Effector memory CD4-positive, alpha-beta T cell (primary cell): ENCODE data around the gene TXNL1.
"Not testable (repeated sequence)": the region's sequence is repeated elsewhere in the genome, so short reads cannot be mapped to it uniquely, and the experiment has no call there.

Source experiments
- DNase-seq, 3 donors: peaks; one replicate each; pipeline ENCODE4 v3.0.0-alpha.2; 2020
- H3K27ac ChIP-seq: 2 replicates; pipeline ENCODE4 v1.7.0; 2013; ENCODE audit warnings: mild to moderate bottlenecking, low read length, moderate library complexity; ENCODE audit not compliant: insufficient read depth, poor library complexity, severe bottlenecking
- H3K27me3 ChIP-seq: replicated peaks from 2 replicates; pipeline ENCODE4 v1.7.0; 2013; ENCODE audit warnings: mild to moderate bottlenecking, low read length; ENCODE audit not compliant: insufficient read depth, control insufficient read depth, poor library complexity, severe bottlenecking
- H3K36me3 ChIP-seq: 2 replicates; pipeline ENCODE4 v1.7.0; 2013; ENCODE audit warnings: mild to moderate bottlenecking, low read length, moderate library complexity; ENCODE audit not compliant: control insufficient read depth, insufficient read depth
- H3K4me1 ChIP-seq: 2 replicates; pipeline ENCODE4 v1.7.0; 2013; ENCODE audit warnings: low read length, mild to moderate bottlenecking; ENCODE audit not compliant: control insufficient read depth, insufficient read depth, poor library complexity, severe bottlenecking
- H3K4me3 ChIP-seq: 2 replicates; pipeline ENCODE4 v1.7.0; 2013; ENCODE audit warnings: low read length, low read depth, mild to moderate bottlenecking; ENCODE audit not compliant: insufficient read depth, poor library complexity, severe bottlenecking
- H3K9me3 ChIP-seq: 2 replicates; pipeline ENCODE4 v1.7.0; 2013; ENCODE audit warnings: mild to moderate bottlenecking, low read length, moderate library complexity; ENCODE audit not compliant: control insufficient read depth

The TXNL1 gene

DNA sequence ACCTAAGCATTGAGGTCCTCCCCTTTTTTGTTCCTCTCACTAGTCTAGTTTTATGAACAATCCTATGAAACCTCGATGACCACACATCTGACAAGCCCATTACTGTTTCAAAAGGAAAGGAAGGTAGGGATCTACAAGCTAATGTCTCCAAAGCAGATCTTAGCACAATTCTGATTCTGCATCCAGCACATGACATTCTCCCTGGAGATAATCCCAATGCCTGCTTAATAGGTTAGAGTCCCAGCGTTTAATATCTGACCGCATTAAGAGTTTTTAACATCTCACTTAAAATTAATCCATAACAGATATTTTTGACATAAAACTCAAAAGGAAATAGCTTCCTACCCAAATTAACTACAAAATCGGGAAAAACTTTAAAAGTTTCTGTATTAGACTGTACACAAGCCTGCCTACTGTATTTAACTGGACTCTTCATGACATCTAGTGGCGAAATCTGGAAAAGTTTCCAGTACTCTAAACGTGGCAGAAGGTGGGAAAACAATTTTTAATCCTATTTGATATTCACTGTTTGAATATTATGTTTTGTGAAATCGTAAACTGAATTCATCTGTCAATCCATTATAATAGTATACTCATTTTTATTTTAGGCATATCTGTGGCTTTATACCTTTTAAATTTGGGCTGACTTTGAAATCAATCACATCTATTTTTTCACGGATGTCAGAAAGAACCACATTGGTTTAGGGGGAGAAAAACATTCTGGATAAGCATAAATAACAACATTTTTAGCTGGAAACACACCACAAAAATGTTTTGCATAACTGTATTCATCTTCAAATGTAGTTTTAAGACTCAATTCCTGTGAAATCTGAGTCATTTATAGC is 62.4 kb downstream of the TXNL1 start:
- no peak for DNase-seq

DNA sequence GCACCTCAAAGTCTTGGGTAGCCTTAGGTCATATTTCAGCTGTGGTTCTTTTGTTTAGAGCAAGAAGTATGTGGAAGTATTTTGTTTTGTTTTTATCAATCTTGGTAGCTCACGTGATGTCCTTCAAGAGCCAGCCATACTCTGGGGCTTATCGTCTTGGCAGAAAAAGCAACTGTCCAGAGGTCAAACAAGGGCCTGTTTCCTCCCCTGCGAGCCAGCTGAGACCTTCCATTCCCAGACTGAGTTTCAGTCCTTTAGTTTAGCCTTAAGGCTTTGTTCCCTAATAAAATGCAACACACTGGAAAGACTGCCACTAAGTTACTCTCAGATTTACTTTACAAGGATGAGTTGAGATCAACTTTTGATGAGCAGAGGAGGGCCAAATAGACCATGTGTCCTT is 63.5 kb downstream of the TXNL1 start:
- no peaks in the 10 kb centered on the region for H3K36me3 ChIP-seq
- DNase-seq: no peak
- H3K9me3 ChIP-seq: no peaks in the 10 kb centered on the region
- H3K27ac ChIP-seq: no peak overlapping the region
- H3K4me1 ChIP-seq: no peaks in the 10 kb centered on the region
- H3K4me3 ChIP-seq: no peak overlapping the region
- H3K27me3 ChIP-seq: no peaks in the 10 kb centered on the region

More for the DNA sequence above, 62.4 kb downstream of the TXNL1 start:
- Histone ChIP-seq H3K36me3 (no peaks in the 10 kb centered on the region), H3K4me1 (no peaks in the 10 kb centered on the region), H3K27me3 (no peaks in the 10 kb centered on the region), H3K9me3 (no peaks in the 10 kb centered on the region), H3K4me3 (no peak overlapping the region), H3K27ac (no peak overlapping the region)

DNA sequence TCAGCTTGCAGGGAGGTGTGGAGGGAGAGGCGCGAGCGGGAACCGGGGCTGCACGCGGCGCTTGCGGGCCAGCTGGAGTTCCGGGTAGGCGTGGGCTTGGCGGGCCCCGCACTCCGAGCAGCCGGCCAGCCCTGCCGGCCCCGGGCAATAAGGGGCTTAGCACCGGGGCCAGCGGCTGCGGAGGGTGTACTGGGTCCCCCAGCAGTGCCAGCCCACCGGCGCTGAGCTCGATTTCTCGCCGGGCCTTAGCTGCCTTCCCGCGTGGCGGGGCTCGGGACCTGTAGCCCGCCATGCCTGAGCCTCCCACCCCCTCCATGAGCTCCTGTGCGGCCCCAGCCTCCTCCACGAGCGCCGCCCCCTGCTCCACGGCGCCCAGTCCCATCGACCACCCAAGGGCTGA is 66.1 kb downstream of the TXNL1 start:
- H3K4me3 ChIP-seq, H3K4me1 ChIP-seq, H3K36me3 ChIP-seq, H3K27ac ChIP-seq, DNase-seq, H3K27me3 ChIP-seq, H3K9me3 ChIP-seq: not testable (repeated sequence)

DNA sequence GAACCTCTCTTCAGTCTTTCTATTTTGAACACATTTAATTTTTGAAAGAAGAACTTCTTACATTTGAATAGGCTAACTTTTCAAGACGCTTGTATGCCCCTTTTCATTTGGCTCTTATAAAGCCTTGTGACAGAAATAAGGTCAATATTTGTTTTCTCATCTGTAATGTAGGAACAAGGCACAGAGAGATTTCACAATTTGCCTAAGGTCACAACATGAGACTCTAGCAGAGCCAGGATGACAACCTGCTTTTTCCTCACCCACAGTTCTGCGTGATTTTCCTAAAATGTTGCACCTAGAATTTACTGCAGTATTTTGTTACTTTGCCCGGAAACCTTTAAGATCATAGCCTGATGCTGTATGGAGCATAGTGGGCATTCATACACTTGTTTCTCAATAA is 67.4 kb downstream of the TXNL1 start:
- H3K27me3 ChIP-seq: no peaks in the 10 kb centered on the region
- H3K9me3 ChIP-seq: no peaks in the 10 kb centered on the region
- no peak overlapping the region for H3K4me3 ChIP-seq
- H3K36me3 ChIP-seq: no peaks in the 10 kb centered on the region
- H3K27ac ChIP-seq: no peak overlapping the region
- H3K4me1 ChIP-seq: no peaks in the 10 kb centered on the region
- DNase-seq: no peak

DNA sequence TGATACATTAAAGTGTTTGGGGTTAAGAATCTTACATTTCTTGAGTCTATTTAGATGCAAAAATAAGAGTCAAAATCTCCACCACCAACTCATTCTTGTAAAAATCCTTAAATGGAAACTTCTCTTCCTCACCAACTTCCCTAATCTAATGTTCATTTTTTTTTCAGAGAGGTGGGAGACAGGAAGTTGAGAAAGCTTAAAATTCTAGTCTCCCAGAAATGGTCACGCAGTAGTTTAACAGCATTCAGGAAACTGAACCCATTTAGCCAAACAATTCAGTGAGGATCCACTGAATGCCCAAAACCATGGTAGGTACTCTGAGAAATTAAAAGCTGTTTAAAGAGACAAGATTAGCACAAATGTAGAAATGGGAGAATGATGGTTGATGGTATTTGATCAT is 69.0 kb downstream of the TXNL1 start:
- Histone ChIP-seq H3K4me1 (no peaks in the 10 kb centered on the region), H3K9me3 (no peaks in the 10 kb centered on the region), H3K36me3 (no peaks in the 10 kb centered on the region), H3K27ac (no peak overlapping the region), H3K4me3 (no peak overlapping the region), H3K27me3 (no peaks in the 10 kb centered on the region)
- DNase-seq: no peak

DNA sequence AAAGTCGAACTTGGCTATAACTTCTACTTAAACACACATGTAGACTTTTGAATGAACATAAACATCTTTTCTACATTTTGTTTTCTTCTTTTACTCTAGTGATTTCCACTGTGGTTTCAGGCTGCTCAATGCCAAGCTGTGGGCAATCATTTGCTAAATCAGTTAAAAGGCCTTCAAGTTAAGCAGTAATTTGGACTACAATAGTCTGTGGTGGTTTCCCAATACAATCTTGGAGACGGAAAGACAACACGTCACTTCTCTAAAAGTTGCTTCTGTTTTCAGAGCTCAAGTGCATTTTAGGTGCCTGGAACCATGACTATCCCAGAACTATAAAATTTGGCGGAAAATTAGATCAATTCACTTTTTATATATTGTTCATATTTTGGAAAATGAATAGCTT is 69.4 kb downstream of the TXNL1 start:
- no peak overlapping the region for H3K27ac ChIP-seq
- H3K4me3 ChIP-seq: no peak overlapping the region

DNA sequence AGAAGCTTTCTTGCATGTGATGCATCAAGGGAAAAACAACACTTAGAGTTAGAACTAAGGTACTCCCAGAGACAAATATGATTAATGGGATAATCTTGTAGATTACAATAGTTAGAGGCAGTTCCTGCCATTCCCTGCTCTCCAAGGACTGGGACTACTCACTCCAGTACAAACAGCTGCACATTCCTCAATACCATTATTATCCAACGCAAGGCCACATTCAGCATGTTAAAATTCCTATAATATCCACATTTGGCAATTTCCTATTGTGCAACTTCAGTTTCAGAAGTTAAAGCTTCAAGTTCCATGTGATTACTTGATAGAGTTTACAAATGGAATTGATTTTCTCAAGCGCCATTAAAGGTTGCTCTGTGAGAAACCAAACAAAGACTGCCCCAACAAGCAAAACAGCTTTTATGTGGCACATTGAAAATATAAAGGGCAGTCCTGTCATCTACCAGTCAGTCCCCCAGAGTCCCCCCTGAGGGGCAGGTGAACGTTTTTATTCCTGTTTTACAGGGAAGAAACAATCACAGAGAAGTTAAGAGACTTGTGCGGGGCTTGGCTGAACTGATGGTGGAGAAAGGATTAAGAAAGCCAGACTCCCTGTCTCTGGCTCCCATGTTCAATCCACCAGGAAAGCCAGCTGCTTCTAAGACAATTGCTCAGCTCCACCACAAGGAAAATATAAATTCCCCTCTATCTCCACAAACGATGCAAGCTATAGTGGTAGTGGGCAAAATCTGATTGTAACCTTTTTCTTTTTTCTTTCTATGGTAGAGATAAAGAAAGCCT is 72.6 kb downstream of the TXNL1 start:
- Histone ChIP-seq H3K36me3 (no peaks in the 10 kb centered on the region), H3K9me3 (no peaks in the 10 kb centered on the region), H3K4me1 (no peaks in the 10 kb centered on the region), H3K27ac (no peak overlapping the region), H3K27me3 (no peaks in the 10 kb centered on the region), H3K4me3 (no peak overlapping the region)
- no peak for DNase-seq

More for the DNA sequence above, 69.4 kb downstream of the TXNL1 start:
- Histone ChIP-seq H3K9me3 (no peaks in the 10 kb centered on the region), H3K27me3 (no peaks in the 10 kb centered on the region), H3K36me3 (no peaks in the 10 kb centered on the region), H3K4me1 (no peaks in the 10 kb centered on the region)
- DNase-seq: no peak

DNA sequence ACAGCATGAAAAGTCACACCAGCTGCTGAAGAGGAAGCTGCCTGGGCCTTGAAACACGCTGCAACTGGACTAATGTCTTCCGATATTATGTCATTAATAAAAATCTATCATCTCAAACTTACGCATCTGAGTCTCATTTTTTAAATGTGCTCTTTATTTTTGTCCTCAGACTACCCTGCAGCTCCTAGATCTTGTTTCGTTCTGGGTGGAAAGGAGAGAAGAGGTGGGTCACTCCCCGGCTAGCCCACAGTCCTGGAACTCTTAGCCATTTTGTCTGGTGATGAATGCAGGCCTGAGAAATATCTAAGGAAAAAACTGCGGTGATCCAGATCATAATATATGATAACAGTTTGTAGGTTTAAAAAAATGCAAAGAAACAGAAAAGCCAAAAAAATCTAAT is 73.3 kb downstream of the TXNL1 start:
- H3K9me3 ChIP-seq: no peaks in the 10 kb centered on the region
- H3K27me3 ChIP-seq: no peaks in the 10 kb centered on the region
- H3K36me3 ChIP-seq: no peaks in the 10 kb centered on the region
- no peak overlapping the region for H3K27ac ChIP-seq
- no peaks in the 10 kb centered on the region for H3K4me1 ChIP-seq
- no peak for DNase-seq
- H3K4me3 ChIP-seq: no peak overlapping the region

DNA sequence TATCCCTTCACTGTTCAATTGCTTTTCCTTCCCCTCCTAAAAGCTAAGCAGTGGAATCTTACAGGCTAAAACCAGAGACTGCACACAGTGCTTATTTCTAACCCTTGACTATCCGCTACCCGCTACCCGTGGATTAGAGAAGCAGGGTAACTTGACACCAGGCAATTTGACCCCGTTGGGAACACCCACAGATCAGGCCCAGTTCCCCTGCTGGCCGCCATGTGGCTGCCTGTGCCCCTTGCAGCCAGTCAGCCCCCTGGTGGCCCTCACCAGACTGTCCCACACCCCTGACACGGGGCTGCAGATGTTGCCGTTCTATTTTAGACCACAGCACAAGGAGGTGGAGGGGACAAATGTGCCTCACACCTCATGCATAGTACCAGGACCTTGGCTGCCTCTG is 74.8 kb downstream of the TXNL1 start:
- H3K4me3 ChIP-seq: no peak overlapping the region

DNA sequence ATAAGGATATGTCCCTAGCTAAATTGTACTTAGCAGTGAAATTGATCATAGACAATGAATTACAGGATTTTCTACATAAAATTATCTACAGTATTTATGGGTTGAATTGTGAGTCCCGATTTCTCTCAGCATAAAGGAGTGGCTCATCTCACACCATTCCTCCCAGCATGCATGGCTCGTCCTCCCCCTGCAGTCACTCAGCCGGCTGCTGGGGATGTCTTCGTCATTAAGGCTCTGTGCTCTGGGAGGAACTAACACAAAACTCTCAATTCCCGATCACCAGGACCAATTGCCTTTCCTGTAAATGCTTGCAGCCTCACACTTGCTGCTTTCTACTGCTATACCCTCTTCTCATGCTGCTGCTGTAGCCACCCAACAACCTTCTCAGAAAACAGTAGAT is 75.9 kb downstream of the TXNL1 start:
- Histone ChIP-seq H3K4me1 (no peaks in the 10 kb centered on the region), H3K9me3 (no peaks in the 10 kb centered on the region), H3K4me3 (no peak overlapping the region), H3K27me3 (no peaks in the 10 kb centered on the region), H3K36me3 (no peaks in the 10 kb centered on the region), H3K27ac (no peak overlapping the region)
- no peak for DNase-seq

More for the DNA sequence above, 74.8 kb downstream of the TXNL1 start:
- DNase-seq: no peak
- Histone ChIP-seq H3K4me1 (no peaks in the 10 kb centered on the region), H3K27me3 (no peaks in the 10 kb centered on the region), H3K27ac (no peak overlapping the region), H3K36me3 (no peaks in the 10 kb centered on the region), H3K9me3 (no peaks in the 10 kb centered on the region)
